BJ (cell line): ENCODE results near the gene NHP2. TPM values are rescaled to one million over a fixed set of nuclear protein-coding genes. Genes with fewer than 3 reads are reported as not detected.
"Not testable (repeated sequence)": the region's sequence is repeated elsewhere in the genome, so short reads cannot be mapped to it uniquely, and the experiment has no call there.

ENCODE experiments used
- CTCF ChIA-PET: fragments of 350-600 bp; formaldehyde crosslinking; extraction: SDS; loops from one replicate; lab custom pipeline; 2021; ENCODE audit warnings: antibody characterized with exemption, inconsistent platforms; lab: Yijun Ruan, JAX
- POLR2A ChIA-PET: fragments of 300-600 bp; sonication (Branson Sonifier 250); formaldehyde crosslinking; extraction: SDS; loops from one replicate; lab custom pipeline; 2021; ENCODE audit warnings: antibody characterized with exemption; lab: Charles Lee
- DNase-seq: peaks from one replicate; pipeline ENCODE4 v3.0.0-alpha.2; 2011; ENCODE audit warnings: low read depth
- H3K27me3 ChIP-seq: 2 replicates; pipeline ENCODE4 v1.6.0; 2011; ENCODE audit warnings: low read length; ENCODE audit not compliant: control insufficient read depth, insufficient read depth
- H3K36me3 ChIP-seq: 2 replicates; pipeline ENCODE4 v1.5.1; 2011; ENCODE audit warnings: low read length; ENCODE audit not compliant: control insufficient read depth, insufficient read depth
- H3K4me3 ChIP-seq: 2 replicates; pipeline ENCODE4 v1.5.1; 2011; ENCODE audit warnings: low read depth, mild to moderate bottlenecking, control low read depth, low read length
- polyA plus RNA-seq: library from polyadenylated mRNA; depleted of rRNA; stranded (reverse); fragments of >200 nt; gene quantifications from 2 replicates; pipeline ENCODE4 v1.2.3, GENCODE V29; 2011
- TF ChIP-seq, protein P1 (sequence below): IDR thresholded peaks from 2 replicates; pipeline ENCODE4 v1.5.1; 2011; ENCODE audit warnings: low read depth, mild to moderate bottlenecking, control low read depth, inconsistent platforms, low read length, moderate library complexity; ENCODE audit not compliant: insufficient read depth

NHP2 gene
- polyA plus RNA-seq, 1 experiment, result 131 TPM

DNA sequence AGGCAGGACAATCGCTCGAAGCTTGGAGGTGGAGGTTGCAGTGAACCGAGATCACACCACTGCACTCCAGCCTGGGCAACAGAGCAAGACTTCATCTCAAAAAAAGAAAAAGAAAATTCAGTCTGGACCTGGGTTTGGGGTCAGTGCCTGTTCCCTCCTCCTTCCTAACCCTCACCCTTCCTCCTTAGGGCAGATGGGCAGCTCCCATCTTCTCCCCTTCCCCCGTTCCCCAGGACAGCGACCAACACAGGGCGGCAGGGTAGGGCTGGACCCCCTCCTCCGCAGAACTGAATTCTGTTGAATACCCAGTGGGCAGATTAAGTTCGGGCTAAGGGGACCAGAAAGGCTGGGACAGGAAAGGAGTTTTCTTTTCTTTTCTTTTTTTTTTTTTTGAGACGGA lies 24.4 kb downstream of the NHP2 start:
- DNase-seq, result no peak
- Histone ChIP-seq H3K27me3 (no peaks in the 10 kb centered on the region), H3K36me3 (peaks cover 3% of the 10 kb centered on the region), H3K4me3 (no peak overlapping the region)
- TF ChIP-seq, protein P1, sequence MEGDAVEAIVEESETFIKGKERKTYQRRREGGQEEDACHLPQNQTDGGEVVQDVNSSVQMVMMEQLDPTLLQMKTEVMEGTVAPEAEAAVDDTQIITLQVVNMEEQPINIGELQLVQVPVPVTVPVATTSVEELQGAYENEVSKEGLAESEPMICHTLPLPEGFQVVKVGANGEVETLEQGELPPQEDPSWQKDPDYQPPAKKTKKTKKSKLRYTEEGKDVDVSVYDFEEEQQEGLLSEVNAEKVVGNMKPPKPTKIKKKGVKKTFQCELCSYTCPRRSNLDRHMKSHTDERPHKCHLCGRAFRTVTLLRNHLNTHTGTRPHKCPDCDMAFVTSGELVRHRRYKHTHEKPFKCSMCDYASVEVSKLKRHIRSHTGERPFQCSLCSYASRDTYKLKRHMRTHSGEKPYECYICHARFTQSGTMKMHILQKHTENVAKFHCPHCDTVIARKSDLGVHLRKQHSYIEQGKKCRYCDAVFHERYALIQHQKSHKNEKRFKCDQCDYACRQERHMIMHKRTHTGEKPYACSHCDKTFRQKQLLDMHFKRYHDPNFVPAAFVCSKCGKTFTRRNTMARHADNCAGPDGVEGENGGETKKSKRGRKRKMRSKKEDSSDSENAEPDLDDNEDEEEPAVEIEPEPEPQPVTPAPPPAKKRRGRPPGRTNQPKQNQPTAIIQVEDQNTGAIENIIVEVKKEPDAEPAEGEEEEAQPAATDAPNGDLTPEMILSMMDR, result no peak
- ChIA-PET CTCF (interaction anchor here (2.0 kb wide), 1 partner anchor 53 kb away, joined by 6 read pairs; no protein-coding TSS in a partner anchor), POLR2A (no interaction called here)

DNA sequence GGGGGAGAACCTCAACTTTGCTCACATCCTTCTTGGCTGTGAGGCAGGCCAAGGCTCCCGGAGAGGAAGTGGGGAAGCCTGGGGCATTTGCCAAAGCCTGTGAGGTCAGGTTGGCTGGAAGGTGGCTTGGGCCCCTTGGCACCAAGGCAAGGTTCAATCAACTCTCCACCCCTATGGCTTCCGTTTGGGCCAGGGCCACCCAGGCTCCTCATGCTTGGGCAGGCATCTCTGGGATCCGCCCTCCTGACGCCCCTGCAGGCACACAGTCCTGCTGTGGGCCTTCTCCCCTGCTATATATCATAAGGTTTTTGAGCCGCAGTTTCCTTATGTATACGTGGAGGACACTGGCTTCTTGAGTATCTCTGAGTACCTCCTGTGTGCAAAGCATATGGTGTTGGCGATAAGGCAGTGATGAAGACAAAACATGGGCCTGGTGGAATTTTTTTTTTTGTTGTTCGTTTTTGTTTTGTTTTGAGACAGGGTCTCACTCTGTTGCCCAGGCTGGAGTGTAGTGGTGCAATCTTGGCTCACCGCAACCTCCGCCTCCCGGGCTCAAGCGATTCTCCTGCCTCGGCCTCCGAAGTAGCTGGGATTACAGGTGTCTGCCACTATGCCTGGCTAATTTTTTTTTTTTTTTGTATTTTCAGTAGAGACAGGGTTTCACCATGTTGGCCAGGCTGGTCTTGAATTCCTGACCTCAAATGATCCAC lies 26.2 kb downstream of the NHP2 start:
- POLR2A ChIA-PET, CTCF ChIA-PET, DNase-seq: not testable (repeated sequence)

DNA sequence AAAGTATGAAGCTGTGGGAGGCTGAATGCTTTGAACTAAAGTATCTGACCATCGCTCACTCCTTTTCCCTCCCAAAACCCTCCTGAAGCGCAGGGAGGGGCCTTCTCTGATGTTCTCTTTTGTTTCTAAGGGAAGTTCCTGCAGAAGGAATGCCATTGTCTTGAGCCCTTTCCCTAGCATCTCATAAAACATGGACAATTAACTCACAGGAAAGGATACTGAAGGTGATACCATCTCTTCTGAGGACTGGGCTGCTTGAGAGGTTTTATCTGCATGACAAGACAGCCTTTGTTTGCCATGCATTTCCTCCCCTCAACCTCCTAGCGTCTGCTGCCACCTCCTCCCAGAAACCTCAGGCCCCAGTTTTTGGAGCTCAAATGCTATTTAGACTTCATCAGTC lies 27.1 kb downstream of the NHP2 start:
- ChIA-PET POLR2A (no interaction called here), CTCF (no interaction called here)
- no peak for DNase-seq
- H3K27me3 ChIP-seq, result no peaks in the 10 kb centered on the region
- TF ChIP-seq, protein P1, result no peak
- no peak overlapping the region for H3K4me3 ChIP-seq
- H3K36me3 ChIP-seq, result no peaks in the 10 kb centered on the region

More for the DNA sequence above, 26.2 kb downstream of the NHP2 start:
- H3K4me3 ChIP-seq, H3K36me3 ChIP-seq, H3K27me3 ChIP-seq: not testable (repeated sequence)

DNA sequence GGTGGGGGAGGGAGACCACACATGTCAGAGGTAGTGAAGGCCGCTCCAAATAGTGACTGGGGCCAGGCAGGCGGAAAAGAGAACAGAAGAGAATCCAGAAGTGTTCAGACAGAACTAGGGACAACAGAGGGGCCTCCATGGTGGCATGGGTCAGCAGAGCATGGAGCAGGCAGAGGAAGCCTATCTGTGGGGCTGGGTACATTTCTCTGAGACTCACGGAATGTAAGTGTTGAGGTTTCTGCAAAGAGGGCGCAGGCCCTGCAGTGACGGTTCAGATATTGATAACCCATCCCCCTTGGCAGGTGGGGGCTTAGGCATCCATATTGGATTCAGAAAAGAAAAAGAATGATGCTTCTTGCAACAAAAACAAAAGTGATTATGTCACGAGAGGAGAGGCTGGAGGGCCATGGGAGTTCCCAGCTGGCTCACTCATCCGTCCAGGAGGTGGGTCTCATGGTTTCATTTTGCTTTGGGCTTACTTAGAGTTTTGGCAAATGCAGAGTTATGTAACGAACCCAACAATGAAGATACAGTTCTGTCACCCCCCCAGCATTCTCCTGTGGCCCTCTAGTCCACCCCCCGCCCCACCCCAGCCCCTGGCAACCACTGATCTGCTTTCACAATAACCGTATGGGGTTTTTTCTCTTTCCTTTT lies 28.3 kb downstream of the NHP2 start:
- Histone ChIP-seq H3K27me3 (no peaks in the 10 kb centered on the region), H3K36me3 (no peaks in the 10 kb centered on the region), H3K4me3 (no peak overlapping the region)
- no peak for DNase-seq
- ChIA-PET POLR2A (no interaction called here), CTCF (interaction anchor here (1.5 kb wide), 1 partner anchor 10 kb away, joined by 6 read pairs; no protein-coding TSS in a partner anchor)
- TF ChIP-seq, protein P1, result no peak

DNA sequence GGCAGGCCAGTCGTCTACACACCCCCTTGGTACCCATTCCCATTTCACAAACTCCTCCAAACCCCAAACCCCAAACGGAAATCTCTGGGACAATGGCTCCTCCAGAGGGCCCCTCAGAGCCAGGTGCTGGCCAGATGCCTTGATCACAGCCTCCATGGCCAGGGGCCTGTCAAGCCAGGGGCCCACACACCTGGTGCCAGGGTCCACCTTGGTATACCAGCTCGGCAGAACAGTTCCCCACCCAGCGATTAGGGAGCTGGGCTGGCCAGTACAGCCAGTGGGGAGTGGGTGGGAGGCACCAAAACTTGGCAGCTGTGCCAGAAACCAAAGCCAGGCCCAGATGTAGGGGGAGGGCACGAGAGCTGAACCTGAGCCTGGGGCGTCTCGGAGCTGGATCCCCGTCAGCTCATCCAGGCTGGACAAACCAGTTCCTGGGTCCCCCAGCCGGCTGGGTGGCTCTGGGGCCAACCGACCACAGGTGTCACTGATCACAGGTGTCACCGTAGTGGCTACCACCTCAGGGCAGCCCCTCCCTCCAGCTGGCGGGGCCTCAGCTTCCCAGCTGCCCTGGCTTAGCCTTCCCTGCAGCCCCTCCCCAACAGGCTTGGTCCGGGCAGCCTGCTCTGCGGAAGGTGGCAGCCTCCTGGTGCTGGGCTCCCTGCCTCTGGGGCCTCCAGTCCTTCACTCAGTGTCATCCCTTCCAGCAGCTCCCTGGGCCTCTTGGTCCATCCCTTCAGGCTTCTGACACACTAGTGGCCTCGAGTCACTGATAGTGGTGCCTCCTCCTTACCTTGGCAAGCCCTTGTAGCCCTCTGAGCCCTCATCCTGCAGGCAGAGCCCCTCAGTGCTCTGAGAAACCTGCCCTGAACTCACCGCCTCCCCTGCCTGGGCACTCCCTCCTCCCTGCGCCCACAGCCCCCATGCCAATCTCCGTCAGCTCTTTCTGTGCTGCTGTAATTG lies 29.4 kb downstream of the NHP2 start:
- Histone ChIP-seq H3K27me3 (no peaks in the 10 kb centered on the region), H3K36me3 (no peaks in the 10 kb centered on the region), H3K4me3 (no peak overlapping the region)
- TF ChIP-seq, protein P1, result no peak
- DNase-seq, result no peak
- ChIA-PET POLR2A (no interaction called here), CTCF (interaction anchor here (0.5 to 1.5 kb wide), 5 partner anchors 9 to 49 kb away, joined by 3 to 6 read pairs (median 4); no protein-coding TSS in a partner anchor)
